ENCODE results near the gene KCNIP4. TPM values are rescaled to one million over a fixed set of nuclear protein-coding genes. Genes with fewer than 3 reads are reported as not detected.

The KCNIP4 gene
- total RNA-seq, 1 donor from 2014 or later, result 0.17 TPM

- no peak for TF ChIP-seq CTCF (conservative IDR thresholded peaks at IDR 0.05; ENCODE audit: low read depth, low read length)
- H3K4me3 ChIP-seq (ENCODE audit: low read depth, low read length), result no peak overlapping the region
- DNase-seq (ENCODE audit: low read depth), result no peak
These were observed 745.6 kb downstream of the KCNIP4 start for GRCh38 chr4:21202959-21203358.

GRCh38 chr4:21198683-21199082 lies 749.9 kb downstream of the KCNIP4 start:
- H3K4me3 ChIP-seq (ENCODE audit: low read depth, low read length), result no peak overlapping the region
- no peak for TF ChIP-seq CTCF (conservative IDR thresholded peaks at IDR 0.05; ENCODE audit: low read depth, low read length)
- no peak for DNase-seq (ENCODE audit: low read depth)

GRCh38 chr4:21195682-21196081 lies 752.9 kb downstream of the KCNIP4 start:
- peak; percentile 25 for DNase-seq (ENCODE audit: low read depth)
- no peak overlapping the region for H3K4me3 ChIP-seq (ENCODE audit: low read depth, low read length)
- TF ChIP-seq CTCF (conservative IDR thresholded peaks at IDR 0.05; ENCODE audit: low read depth, low read length), result no peak

GRCh38 chr4:21192367-21192766 lies 756.2 kb downstream of the KCNIP4 start:
- TF ChIP-seq CTCF (conservative IDR thresholded peaks at IDR 0.05; ENCODE audit: low read depth, low read length), result no peak
- no peak overlapping the region for H3K4me3 ChIP-seq (ENCODE audit: low read depth, low read length)
- DNase-seq (ENCODE audit: low read depth), result no peak

GRCh38 chr4:21191317-21191716 lies 757.3 kb downstream of the KCNIP4 start:
- no peak for TF ChIP-seq CTCF (conservative IDR thresholded peaks at IDR 0.05; ENCODE audit: low read depth, low read length)
- no peak for DNase-seq (ENCODE audit: low read depth)
- H3K4me3 ChIP-seq (ENCODE audit: low read depth, low read length), result no peak overlapping the region

- no peak for DNase-seq (ENCODE audit: low read depth)
- H3K4me3 ChIP-seq (ENCODE audit: low read depth, low read length), result no peak overlapping the region
- TF ChIP-seq CTCF (conservative IDR thresholded peaks at IDR 0.05; ENCODE audit: low read depth, low read length), result peak; percentile 16
These were observed 763.8 kb downstream of the KCNIP4 start for GRCh38 chr4:21184788-21185187.

GRCh38 chr4:21181716-21182115 lies 766.9 kb downstream of the KCNIP4 start:
- DNase-seq (ENCODE audit: low read depth), result no peak
- H3K4me3 ChIP-seq (ENCODE audit: low read depth, low read length), result no peak overlapping the region
- no peak for TF ChIP-seq CTCF (conservative IDR thresholded peaks at IDR 0.05; ENCODE audit: low read depth, low read length)
